ENCODE measurements around the gene CDIPT.

DNA sequence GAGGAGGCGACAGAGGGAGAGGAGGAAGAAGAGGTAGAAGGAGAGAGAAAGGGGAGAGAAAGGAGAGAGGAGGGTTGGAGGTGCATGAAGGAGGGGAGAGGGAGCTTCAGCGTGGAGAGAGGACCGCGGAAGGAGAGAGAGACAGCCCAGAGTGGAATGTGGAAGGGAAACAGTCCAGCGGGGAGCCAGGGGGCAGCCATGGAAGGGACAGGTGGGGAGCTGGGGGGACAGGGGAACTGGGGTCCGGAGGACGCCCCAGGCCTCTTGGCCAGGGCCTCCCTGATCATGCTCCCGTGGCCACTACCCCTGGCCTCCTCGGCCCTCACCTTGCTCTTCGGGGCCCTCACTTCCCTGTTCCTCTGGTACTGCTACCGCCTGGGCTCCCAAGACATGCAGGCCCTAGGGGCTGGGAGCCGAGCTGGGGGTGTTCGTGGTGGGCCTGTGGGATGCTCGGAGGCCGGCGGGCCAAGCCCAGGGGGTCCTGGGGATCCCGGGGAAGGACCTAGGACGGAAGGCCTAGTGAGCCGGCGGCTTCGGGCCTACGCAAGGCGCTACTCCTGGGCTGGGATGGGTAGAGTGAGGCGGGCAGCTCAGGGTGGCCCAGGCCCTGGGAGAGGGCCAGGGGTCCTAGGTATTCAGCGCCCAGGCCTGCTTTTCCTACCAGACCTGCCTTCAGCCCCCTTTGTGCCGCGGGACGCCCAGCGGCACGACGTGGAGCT lies 38.0 kb upstream of the CDIPT start:
- TF ChIP-seq, protein P1, sequence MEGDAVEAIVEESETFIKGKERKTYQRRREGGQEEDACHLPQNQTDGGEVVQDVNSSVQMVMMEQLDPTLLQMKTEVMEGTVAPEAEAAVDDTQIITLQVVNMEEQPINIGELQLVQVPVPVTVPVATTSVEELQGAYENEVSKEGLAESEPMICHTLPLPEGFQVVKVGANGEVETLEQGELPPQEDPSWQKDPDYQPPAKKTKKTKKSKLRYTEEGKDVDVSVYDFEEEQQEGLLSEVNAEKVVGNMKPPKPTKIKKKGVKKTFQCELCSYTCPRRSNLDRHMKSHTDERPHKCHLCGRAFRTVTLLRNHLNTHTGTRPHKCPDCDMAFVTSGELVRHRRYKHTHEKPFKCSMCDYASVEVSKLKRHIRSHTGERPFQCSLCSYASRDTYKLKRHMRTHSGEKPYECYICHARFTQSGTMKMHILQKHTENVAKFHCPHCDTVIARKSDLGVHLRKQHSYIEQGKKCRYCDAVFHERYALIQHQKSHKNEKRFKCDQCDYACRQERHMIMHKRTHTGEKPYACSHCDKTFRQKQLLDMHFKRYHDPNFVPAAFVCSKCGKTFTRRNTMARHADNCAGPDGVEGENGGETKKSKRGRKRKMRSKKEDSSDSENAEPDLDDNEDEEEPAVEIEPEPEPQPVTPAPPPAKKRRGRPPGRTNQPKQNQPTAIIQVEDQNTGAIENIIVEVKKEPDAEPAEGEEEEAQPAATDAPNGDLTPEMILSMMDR (IDR thresholded peaks at IDR 0.05; ENCODE audit: poor library complexity, severe bottlenecking): no peak
- TF ChIP-seq RAD21 (conservative IDR thresholded peaks at IDR 0.05): no peak
- TF ChIP-seq, protein P2, sequence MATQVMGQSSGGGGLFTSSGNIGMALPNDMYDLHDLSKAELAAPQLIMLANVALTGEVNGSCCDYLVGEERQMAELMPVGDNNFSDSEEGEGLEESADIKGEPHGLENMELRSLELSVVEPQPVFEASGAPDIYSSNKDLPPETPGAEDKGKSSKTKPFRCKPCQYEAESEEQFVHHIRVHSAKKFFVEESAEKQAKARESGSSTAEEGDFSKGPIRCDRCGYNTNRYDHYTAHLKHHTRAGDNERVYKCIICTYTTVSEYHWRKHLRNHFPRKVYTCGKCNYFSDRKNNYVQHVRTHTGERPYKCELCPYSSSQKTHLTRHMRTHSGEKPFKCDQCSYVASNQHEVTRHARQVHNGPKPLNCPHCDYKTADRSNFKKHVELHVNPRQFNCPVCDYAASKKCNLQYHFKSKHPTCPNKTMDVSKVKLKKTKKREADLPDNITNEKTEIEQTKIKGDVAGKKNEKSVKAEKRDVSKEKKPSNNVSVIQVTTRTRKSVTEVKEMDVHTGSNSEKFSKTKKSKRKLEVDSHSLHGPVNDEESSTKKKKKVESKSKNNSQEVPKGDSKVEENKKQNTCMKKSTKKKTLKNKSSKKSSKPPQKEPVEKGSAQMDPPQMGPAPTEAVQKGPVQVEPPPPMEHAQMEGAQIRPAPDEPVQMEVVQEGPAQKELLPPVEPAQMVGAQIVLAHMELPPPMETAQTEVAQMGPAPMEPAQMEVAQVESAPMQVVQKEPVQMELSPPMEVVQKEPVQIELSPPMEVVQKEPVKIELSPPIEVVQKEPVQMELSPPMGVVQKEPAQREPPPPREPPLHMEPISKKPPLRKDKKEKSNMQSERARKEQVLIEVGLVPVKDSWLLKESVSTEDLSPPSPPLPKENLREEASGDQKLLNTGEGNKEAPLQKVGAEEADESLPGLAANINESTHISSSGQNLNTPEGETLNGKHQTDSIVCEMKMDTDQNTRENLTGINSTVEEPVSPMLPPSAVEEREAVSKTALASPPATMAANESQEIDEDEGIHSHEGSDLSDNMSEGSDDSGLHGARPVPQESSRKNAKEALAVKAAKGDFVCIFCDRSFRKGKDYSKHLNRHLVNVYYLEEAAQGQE (IDR thresholded peaks at IDR 0.05; ENCODE audit: borderline replicate concordance): no peak
- no peak for TF ChIP-seq SMC3 (conservative IDR thresholded peaks at IDR 0.05; ENCODE audit: poor library complexity)
- TF ChIP-seq EZH2 (IDR thresholded peaks at IDR 0.05; ENCODE audit: borderline replicate concordance, insufficient read depth, low read length, poor library complexity, severe bottlenecking): no peak
- TF ChIP-seq EP300 (conservative IDR thresholded peaks at IDR 0.05; ENCODE audit: poor library complexity, severe bottlenecking): no peak
